Measurements from ENCODE around the gene PIK3R6. TPM values are rescaled to one million over a fixed set of nuclear protein-coding genes. Genes with fewer than 3 reads are reported as not detected.
A peak's percentile ranks its signal among the peaks of the same experiment; 100 is the strongest.

Gene PIK3R6
- total and polyA plus RNA-seq, 2 experiments from 2014 or later = 0.11 to 0.24 TPM

DNA sequence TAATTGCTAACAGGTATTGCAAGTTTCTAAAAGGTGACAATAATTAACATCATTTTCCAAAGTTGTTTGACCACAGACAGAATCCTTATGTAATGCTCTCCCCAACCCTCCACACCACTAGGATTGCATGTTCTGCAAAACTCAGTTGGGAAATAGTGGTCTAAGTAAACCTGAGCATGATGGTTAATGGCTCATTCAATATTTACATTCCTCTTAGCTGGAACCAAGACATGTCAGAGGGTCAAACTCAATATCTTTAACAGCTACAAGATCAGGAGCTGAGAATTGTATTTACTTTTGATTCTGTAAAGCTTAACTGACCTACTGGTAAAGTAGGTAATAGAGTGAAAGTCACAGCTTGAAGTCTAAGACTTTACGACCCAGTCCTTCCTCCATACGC, 78.5 kb downstream of the PIK3R6 start (continued):
- TF ChIP-seq STAT1 (IDR thresholded peaks at IDR 0.05; ENCODE audit: unreplicated experiment) (no peak), ZNF331 (CRISPR knock-in tag; IDR thresholded peaks at IDR 0.05; ENCODE audit: low read depth) (no peak), POLR2AphosphoS5 (IDR thresholded peaks at IDR 0.05; ENCODE audit: low read depth) (no peak)
- TF ChIP-seq, protein P1, sequence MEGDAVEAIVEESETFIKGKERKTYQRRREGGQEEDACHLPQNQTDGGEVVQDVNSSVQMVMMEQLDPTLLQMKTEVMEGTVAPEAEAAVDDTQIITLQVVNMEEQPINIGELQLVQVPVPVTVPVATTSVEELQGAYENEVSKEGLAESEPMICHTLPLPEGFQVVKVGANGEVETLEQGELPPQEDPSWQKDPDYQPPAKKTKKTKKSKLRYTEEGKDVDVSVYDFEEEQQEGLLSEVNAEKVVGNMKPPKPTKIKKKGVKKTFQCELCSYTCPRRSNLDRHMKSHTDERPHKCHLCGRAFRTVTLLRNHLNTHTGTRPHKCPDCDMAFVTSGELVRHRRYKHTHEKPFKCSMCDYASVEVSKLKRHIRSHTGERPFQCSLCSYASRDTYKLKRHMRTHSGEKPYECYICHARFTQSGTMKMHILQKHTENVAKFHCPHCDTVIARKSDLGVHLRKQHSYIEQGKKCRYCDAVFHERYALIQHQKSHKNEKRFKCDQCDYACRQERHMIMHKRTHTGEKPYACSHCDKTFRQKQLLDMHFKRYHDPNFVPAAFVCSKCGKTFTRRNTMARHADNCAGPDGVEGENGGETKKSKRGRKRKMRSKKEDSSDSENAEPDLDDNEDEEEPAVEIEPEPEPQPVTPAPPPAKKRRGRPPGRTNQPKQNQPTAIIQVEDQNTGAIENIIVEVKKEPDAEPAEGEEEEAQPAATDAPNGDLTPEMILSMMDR (conservative IDR thresholded peaks at IDR 0.05; ENCODE audit: low read depth in 2 of 2) = no peak
- TF ChIP-seq, protein P2, sequence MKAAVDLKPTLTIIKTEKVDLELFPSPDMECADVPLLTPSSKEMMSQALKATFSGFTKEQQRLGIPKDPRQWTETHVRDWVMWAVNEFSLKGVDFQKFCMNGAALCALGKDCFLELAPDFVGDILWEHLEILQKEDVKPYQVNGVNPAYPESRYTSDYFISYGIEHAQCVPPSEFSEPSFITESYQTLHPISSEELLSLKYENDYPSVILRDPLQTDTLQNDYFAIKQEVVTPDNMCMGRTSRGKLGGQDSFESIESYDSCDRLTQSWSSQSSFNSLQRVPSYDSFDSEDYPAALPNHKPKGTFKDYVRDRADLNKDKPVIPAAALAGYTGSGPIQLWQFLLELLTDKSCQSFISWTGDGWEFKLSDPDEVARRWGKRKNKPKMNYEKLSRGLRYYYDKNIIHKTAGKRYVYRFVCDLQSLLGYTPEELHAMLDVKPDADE (IDR thresholded peaks at IDR 0.05) = no peak

DNA sequence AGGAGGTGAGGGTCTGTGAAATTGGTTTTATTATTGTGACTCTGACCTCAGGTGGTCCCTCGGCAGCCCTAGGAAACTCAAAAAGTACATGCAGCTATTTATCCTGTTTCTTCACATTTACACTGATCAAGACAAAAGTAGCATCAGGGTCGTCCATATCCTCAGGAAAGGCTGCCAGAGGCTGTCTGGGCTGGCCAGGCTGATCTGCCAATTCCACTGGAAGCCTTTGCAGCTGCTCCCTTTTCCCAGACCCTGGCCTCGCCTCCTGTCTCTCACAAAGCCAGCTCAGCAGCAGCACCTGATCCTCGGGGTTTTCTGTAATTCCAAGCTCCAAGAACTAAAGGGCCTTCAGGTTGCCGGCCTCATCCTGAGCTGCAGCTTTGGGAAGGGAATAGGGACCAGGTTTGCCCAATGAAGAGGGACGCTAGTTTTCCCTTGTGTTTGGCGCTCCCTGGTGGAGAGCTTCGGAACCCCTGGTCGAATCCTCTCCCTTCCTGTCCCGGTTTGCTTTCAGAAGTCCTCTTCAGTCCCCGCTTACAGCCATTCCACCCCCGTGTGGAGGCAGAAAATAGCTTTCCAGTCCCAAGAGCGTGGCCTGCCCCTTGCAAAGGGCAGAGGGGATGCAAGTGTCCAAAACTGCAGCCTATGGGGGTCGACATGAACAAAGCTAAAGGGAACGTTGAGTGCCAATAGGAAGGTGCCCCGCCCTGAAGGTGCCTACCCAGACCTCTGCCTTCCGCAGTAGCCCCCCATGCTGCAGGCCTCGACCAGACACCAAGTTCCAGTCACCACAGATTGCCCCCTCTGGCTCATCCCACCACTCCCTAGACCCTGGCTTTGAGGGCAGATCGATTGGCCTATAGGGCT, 81.7 kb downstream of the PIK3R6 start:
- Histone ChIP-seq H4K20me1 (replicated peaks; ENCODE audit: insufficient read depth) (no peaks in the 10 kb centered on the region), H3K79me2 (replicated peaks; ENCODE audit: insufficient read depth) (no peaks in the 10 kb centered on the region), H2AFZ (peak overlapping the region; percentile 6; the same call in 1 of the 2 replicates), H3K27me3 (ENCODE audit: insufficient read depth) (no peaks in the 10 kb centered on the region), H3K27ac (ENCODE audit: low read depth) (no peak overlapping the region), H3K9me2 (ENCODE audit: insufficient read depth) (no peaks in the 10 kb centered on the region), H3K4me3 (no peak overlapping the region), H3F3A (replicated peaks; ENCODE audit: low read depth) (no peaks in the 10 kb centered on the region), H3K36me3 (ENCODE audit: insufficient read depth) (no peaks in the 10 kb centered on the region), H3K4me1 (ENCODE audit: insufficient read depth) (peaks cover 7% of the 10 kb centered on the region; the same call in 1 of the 2 replicates), H3K4me2 (no peak overlapping the region)
- H3K4me1 Mint-ChIP-seq = peaks cover 16% of the 10 kb centered on the region
- peak; percentile 95 for ATAC-seq
- no peaks in the 10 kb centered on the region for H3K36me3 Mint-ChIP-seq (ENCODE audit: low read depth)
- H3K4me3 Mint-ChIP-seq = no peak overlapping the region
- H3K9me3 Mint-ChIP-seq = peaks cover 4% of the 10 kb centered on the region; the same call in 1 of the 3 replicates
- no peaks in the 10 kb centered on the region for H3K27me3 Mint-ChIP-seq (ENCODE audit: insufficient read depth, low read depth, poor library complexity)
- TF ChIP-seq STAT1 (IDR thresholded peaks at IDR 0.05; ENCODE audit: unreplicated experiment) = no peak
- TF ChIP-seq, protein P1 (conservative IDR thresholded peaks at IDR 0.05; ENCODE audit: low read depth in 2 of 2) = peak; percentile 88 to 94
- DNase-seq (ENCODE audit: low spot score) = peak; percentile 95
- no peak overlapping the region for H3K27ac Mint-ChIP-seq

DNA sequence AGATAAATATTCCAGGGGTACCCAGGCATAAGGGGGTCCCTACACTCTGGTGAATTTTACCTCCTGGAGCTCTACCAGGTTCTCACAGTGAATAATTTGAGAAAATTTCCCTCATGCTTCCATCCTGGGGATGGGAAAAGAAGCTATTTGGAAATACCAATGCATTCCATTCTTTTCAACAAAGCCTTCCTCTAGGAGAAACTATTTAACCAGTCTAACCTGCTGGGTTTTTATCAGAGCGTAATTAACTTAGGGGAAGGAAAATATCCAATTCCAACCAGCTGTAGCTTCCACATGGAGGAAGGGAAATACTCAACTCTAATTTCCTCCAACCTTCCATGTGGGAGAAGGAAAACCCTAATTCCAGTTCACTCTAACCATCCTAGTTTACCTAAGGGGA, 85.3 kb downstream of the PIK3R6 start:
- no peak overlapping the region for H3K27ac ChIP-seq (ENCODE audit: low read depth)
- no peak overlapping the region for H3K27ac Mint-ChIP-seq
- TF ChIP-seq, protein P2 (IDR thresholded peaks at IDR 0.05) = no peak

More for the DNA sequence above, 85.3 kb downstream of the PIK3R6 start:
- H3K4me3 Mint-ChIP-seq = no peak overlapping the region
- no peaks in the 10 kb centered on the region for H3F3A ChIP-seq (replicated peaks; ENCODE audit: low read depth)
- H2AFZ ChIP-seq = peak overlapping the region; percentile 30; the same call in 1 of the 2 replicates
- no peak for ATAC-seq
- no peaks in the 10 kb centered on the region for H4K20me1 ChIP-seq (replicated peaks; ENCODE audit: insufficient read depth)
- DNase-seq (ENCODE audit: low spot score) = peak; percentile 34
- H3K9me3 Mint-ChIP-seq = peaks cover 4% of the 10 kb centered on the region; the same call in 1 of the 3 replicates
- H3K79me2 ChIP-seq (replicated peaks; ENCODE audit: insufficient read depth) = no peaks in the 10 kb centered on the region
- no peaks in the 10 kb centered on the region for H3K36me3 ChIP-seq (ENCODE audit: insufficient read depth)
- H3K27me3 Mint-ChIP-seq (ENCODE audit: insufficient read depth, low read depth, poor library complexity) = peaks cover 1% of the 10 kb centered on the region
- H3K9me2 ChIP-seq (ENCODE audit: insufficient read depth) = no peaks in the 10 kb centered on the region
- H3K4me1 ChIP-seq (ENCODE audit: insufficient read depth) = no peaks in the 10 kb centered on the region
- H3K4me1 Mint-ChIP-seq = peaks cover 5% of the 10 kb centered on the region
- H3K4me3 ChIP-seq = no peak overlapping the region
- H3K27me3 ChIP-seq (ENCODE audit: insufficient read depth) = no peaks in the 10 kb centered on the region
- H3K36me3 Mint-ChIP-seq (ENCODE audit: low read depth) = no peaks in the 10 kb centered on the region
- no peak overlapping the region for H3K4me2 ChIP-seq
